Activated CD4-positive, alpha-beta T cell treated with anti-CD3 and anti-CD28 coated beads for 24 hours (primary cell): ENCODE data around the gene DNTT.

Source experiments
- DNase-seq, 2 donors: peaks; one replicate each; pipeline ENCODE4 v3.0.0-alpha.2; 2020; ENCODE audit warnings: low read depth in 2 of 2

The DNTT gene

DNA sequence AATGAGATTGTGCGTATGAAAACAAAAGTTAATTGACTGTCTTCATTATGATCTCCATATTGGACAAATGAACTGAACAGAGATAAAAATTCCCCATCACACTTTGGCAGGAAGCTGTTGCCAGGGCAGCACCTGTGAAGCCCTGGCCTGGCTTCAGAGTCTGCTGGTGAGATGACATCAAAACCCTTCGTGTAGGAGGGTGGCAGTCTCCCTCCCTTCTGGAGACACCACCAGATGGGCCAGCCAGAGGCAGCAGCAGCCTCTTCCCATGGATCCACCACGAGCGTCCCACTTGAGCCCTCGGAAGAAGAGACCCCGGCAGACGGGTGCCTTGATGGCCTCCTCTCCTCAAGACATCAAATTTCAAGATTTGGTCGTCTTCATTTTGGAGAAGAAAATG, at the start of gene DNTT:
TSS of gene DNTT (plus strand) at position 205 of the 400 bp plus-strand sequence. CDS start at position 269, 64 bp downstream.
- no peak for DNase-seq

DNA sequence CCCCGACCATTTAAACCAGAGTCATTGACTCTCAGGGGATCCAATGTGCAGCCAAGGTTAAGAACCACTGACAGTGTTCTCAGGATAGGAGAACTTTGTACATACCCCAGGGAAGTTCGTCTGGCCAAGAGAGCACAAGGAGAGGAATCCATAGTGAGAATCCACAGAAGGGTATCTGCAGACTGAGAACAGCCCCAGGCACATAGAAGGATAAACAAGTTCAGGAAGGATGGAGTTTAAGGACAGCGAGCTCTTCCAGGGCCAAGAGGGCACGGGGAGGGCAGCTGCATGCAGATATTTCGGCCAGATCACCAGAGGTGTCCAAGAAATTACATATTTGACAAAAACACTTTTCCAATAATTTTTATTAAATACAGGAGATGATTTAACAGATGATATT, 49.3 kb upstream of the DNTT start:
- no peak for DNase-seq

DNA sequence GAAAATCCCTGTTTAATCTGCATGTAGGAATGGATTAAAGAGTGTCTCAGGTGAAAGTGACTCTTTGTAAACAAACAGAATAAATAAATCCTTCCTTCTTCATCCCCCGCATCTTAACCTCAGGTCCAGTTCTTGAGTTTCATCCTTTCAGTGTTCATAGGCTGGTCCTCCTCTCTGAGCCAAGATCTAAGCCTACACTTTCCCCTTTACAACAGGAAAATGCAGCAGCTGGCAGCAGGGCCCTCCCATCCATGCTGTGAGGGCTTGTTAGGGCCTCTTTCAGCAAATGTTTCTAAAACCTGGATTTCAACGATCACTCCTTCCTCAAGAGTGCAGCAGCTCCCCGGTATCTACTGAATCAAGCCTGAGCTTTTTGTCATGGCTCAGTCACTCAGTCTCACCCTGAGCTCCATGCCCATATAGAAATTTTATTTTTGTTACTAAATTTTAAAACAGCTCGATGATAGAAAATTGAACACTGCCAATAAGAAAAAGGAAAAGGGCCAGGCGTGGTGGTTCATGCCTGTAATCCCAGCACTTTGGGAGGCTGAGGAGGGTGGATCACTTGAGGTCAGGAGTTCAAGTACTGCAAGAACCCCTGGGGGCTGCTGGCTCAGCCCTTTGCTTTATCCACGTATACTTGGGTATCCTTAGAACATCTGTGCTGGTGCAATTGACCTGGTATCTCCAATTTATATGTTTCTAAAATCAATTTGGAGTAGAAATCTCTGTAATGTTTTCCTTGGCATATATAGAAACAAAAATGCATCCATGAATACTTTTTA, 48.5 kb upstream of the DNTT start:
- no peak for DNase-seq

DNA sequence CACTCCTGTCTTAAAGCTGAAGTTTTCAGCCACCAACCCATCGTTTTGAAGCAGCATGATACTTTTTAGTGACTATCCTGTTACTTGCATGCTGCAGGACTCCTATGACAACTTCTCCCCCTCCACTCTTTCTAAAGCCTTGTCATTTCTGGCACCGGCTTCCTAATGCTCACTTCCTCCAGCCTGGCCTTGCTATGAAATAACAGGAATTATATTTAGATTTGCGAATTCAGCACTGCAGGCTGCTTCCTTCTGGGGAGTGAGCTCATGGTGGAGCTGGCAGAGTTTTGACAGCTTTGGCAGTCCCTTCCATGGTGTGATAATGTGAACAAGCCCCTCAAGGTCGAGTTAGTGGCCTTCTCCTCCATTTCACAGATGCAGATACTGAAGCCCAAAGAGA, 46.3 kb upstream of the DNTT start:
- no peak for DNase-seq

DNA sequence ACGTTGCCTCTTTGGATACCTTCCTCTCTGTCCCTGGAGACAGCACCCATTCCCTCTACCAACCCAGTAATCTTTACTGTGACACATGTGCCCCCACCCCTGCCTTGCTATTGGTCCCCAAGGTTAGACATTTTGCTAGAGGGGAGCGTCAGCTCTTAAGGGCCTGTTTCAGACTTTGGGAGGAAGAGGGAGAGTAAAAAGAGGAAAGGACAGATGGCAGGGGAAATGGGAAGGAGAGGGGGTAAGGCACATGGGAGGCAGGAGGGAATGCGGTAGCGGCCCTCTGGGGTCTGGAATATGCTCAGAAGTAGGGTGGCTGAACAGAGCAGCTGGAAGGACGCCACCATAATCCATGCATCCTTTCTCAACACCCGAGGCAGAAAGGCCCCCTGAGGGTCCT, 45.1 kb upstream of the DNTT start:
- DNase-seq: no peak

DNA sequence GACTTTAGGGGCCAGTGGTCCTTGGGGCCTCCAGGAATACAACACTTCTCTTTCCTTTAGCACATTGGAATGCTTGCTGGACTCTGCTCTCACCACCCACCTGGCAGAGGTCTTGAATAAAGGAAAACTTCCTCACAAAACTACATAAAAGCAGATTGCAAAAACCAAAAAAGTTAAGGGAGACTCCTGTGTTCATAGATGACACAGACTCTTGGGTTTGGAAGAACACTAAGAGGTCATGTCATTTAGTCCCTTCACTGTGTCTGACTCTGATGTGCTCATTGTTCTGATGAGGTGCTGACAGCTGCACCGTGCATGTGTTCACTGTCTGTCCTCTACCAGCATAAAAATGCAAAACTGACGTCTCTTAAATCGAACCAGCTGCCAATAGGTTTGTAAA, 44.2 kb upstream of the DNTT start:
- no peak for DNase-seq

DNA sequence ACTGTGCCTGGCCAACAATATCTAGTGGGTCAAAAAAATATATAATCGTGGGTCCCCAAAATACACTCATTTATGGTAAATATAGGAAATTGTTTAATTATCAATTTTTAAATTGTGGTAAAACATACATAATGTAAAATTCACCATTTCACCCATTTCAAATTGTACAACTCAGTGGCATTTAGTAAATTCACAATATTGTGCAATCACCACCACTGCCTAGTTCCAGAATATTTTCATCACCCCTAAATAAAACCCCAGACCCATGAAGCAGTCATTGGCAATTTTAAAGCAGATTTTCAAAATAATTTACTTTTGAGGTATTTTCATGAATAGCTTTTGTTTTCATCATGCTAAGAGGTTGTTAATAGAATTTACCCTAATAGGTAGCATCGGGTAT, 43.1 kb upstream of the DNTT start:
- DNase-seq: no peak

DNA sequence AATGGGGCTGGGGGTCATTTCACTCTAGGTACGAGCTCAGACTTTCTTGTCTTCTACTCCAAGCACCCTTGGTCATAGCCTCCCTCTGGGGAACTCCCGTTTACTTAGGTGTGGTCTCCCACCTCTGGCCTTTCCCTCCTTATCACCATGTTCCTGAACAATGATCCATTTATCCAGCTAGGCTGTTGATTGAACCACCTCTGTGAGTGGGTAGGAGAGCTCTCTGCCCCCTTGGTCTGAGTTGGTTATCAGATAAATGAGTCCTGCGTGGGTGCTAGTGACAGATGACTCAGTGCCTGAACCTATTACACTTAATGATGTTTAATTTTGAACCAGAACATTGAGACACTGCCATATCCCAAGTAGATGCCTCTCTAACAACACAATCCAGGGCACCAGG, 42.3 kb upstream of the DNTT start:
- no peak for DNase-seq

DNA sequence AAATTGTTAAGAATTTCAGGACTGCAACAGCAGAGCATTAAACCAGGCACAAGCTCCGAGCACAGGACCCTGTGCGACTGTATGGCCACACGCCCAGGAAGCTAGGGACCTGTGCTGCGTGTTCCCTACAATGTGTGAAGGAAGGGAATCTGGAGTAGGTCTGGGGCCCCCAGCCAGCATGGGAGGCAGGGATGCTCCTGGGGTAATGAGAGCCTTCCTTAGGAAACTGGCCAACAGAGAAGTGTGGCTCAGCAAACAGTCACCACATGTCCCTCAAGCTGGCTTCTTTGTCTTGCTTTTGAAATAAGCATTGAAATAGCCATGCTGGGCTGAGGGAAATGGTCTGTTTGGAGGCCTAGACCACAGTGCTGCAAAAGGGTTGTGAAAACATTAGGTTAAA, 41.1 kb upstream of the DNTT start:
- DNase-seq: no peak

DNA sequence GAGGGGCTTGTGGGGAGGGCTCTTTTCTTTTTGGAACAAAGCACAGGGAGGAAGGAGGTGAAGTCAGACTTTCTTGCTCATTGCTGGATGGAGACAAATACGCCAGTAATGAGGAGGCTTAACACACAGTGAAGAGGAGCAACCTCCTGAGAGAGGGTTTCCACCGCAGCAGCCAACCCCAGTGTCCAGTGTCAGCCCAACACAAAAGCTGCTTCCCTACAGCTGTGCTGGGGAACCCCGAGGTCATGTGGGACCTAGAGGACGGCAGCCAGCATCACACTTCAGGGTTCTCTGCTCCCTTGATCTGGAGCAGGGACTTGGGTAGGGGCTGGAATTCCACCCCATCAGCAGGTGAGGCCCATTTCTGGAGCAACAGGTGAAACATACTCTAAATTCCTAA, 40.6 kb upstream of the DNTT start:
- DNase-seq: no peak

DNA sequence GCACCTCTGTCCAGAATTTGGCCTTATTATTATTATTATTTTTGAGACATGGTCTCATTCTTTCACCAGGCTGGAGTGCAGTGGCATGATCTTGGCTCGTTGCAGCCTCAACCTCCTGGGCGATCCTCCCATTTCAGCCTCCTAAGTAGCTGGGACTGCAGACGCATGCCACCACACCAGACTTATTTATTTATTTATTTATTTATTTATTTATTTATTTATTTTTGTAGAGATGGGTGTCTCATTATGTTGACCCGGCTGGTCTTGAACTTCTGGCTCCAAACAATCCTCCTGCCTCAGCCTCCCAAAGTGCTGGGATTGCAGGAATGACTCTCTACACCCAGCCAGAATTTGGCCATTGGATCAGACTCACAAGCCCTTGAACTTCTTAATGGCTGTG, 39.3 kb upstream of the DNTT start:
- no peak for DNase-seq

DNA sequence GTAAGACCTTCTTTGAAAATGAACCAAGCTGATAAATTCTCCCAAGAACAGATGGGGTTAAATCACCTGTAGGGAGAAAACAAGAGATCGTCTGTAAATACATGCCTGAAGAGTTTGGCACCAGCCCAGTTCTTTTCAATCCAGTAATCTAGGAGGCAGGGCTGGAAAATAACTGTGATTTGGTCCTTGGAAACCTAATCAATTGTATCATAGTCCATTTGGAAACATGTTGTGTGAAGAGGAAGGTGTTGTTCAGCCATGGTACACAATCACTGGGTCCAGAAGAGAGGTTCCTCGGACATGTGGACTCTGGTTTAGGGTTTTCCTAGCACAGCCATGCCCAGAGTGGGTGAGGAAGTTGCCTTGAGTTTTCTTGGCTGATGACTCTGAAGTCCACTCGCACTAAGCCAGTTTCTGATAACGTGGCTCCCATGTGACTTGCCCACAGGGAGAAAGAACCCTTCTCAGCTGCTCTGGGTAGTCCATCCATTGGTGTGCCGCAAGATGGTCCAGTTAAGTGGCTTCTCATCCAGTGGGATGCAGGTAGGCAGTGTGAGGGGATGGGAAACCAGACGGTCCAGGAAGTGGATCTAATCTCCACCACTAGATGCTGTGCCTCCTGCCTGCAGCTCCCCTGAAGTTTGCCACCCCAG, 38.0 kb upstream of the DNTT start:
- DNase-seq: no peak

DNA sequence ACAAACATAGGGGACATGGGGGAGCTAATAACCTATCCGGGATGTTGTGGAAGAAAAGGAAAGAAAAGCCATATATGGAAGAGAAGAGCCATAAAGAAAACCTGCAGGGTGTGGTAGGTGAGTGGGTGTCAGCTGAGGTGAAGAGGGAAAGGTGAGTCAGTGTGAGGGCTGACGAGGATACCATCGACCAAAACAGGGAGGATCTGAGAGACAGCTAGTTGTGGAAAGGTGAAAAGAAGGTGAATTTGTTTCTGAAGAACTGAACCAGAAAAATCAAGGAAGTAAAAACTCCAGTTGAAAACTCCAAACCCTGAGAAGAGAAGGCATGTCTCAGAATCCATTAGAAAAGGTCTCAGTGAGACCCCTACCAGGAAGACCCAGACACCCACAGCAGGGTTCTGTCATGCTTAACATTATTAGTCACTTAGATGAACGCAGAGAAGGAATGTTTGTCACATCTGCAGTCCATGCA, 37.0 kb upstream of the DNTT start:
- no peak for DNase-seq

DNA sequence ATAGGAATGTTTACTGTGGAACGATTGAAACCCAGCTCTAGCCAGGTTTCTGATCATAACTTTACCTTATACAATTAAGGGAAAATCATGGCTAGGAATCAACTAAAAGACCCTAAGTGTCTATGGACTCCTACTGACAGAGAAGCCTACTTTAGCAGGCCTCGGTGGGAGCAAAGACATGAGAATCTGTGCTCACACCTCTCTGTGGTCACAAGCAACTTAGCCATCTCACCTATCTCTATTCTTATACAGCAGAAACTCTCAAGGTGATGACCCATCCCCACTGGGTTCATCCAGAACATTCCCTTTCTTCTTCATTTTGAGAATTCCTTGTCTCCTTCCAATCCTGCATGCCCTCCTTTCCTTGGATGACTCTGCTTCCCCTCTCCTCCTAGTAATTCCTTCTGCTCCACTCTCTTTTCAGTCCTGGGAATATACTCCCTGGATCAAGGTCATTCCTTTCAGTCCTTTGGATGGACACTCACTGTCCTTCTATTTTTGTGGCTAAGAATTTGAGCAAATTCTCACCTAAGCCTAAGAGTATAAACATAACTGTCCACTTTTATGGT, 35.8 kb upstream of the DNTT start:
- no peak for DNase-seq

DNA sequence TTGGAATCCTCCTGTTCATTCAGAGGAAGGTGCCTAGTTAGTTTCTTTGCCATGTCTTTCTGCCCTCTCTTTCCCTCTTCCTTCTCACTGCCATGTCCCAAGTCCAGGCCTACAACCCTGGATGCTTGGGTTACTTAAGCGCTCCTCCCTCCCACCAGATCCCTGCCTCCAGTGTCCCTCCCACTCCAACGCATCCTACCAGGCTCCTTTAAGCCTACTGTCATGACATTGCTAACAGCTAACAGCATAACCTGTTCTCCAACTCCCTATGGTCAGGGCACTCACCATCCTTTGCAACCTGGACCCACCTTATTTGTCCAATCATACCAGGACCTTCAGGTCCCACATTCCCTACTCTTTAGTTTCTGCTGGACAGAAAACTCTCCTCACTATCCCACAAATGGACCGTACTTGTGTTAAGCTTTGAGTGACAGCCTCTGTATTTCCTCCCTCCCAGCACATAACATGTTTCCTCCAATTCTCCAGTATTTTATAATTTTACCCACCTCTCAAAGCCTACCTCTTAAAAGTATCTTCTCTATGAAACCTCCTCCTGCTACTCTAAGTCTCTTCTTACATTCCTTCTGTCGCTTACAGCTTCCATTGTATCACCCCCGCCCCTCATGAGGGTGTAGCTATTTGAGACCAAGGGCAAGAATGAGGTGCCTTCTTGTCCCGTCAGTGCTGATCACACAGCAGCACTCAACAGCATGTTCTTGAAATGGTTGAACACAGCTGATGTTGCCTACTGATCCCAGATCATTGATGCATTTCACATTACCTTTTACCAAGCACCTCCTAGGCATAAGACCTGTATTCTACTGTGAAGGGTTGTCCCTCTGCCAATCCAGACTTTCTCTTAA, 34.6 kb upstream of the DNTT start:
- DNase-seq: no peak

DNA sequence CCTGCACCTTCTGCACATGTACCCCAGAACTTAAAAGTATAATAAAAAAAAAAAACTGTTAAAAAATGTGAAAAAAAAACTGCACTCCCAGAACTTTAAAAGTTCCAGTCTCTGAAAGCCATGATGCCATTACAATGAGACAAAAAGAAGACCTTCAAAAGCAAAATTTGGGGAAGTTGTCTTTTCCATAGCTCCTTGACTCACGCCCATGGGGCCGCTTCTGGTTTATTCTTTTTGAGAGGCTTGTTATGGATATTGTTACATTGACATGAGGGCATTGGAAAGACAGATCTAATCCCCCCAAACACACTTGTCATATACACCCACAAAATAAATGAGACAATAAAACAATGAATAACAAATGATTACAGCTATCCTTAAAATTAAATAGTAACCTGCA, 33.7 kb upstream of the DNTT start:
- no peak for DNase-seq

DNA sequence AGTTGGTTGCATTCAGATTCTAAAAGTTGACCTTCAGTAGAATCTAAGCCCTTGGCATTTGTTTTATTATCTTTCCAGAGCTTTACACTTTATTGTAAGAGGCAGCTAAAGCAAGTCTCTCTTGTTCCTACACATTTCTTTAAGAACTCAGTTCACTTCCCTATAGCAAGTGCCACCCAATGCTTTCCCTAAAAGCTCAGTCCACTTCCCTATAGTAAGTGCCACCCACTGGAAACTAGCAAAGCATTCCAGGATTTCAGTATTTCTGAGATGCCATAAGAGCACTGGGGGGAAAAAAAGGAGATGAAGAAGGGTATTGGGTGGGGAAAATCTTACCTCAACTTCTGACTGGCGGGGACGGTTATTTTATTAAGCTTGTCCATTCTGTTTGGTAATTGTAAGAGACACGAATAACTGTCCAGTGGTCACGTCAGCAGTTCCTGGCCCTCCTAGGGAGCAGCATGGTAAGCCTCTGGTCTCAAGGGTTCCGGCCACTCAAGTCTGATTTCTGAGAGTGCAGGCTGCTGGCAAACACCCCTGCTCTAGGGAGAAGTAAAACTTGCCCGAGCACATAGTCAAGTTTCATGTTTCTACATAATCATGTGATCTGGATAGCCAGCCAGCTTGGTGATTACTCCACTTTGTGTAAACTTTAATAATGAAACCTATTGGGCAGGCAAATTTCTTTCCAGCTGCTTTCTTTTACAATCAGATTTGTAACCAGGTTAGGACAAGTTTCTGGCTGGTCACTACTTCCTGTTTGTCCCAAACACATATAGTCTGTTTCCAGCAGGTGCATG, 33.0 kb upstream of the DNTT start, which contains the start of gene BLNK:
TSS of gene BLNK (minus strand) at position 554 of the 800 bp plus-strand sequence. CDS start at position 383, 171 bp downstream.
- no peak for DNase-seq

DNA sequence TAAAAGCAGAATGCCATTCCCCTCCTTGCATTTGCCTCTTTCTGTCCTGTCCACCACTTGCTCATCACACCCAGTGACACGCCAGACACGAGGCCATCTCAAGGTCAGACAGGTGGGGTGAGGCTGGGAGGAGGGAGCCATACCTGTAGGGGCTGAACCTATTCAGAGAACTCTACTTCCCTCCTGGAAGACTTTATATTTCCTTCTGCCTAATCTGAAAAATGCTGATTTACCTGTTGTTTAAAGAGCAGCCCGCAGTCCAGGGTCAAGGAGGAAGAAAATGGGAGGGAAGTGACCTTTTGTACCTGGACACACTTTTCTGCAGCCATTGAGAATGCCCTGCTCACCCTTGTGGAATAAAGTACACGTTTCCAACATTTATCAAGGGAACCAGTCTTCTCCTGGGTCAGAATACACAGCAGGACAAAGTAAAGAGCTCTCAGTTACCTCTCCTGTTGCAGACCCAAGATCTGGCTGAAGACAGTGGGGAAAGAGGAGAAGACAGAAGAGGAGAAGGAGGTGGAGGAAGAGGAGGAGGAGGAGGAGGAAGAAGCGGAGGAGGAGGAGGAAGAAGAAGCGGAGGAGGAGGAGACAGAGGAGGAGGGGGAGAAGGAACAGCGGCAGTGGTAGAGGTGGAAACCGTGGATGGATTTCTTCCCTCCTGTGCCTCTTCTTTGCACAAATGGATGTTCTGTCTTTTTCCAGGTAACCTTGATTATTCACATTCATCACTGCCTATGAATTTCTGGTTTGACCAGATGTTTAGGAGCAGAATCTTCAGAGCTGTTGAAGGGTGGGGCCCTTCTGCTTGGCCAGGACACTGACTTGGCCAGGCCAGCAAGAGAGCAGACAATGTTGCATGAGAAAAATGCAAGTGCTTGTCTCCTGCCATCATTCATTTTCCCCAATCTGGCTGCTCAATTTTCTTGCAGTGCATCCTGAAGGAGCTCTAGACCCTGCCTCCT, 31.6 kb upstream of the DNTT start:
- no peak for DNase-seq

DNA sequence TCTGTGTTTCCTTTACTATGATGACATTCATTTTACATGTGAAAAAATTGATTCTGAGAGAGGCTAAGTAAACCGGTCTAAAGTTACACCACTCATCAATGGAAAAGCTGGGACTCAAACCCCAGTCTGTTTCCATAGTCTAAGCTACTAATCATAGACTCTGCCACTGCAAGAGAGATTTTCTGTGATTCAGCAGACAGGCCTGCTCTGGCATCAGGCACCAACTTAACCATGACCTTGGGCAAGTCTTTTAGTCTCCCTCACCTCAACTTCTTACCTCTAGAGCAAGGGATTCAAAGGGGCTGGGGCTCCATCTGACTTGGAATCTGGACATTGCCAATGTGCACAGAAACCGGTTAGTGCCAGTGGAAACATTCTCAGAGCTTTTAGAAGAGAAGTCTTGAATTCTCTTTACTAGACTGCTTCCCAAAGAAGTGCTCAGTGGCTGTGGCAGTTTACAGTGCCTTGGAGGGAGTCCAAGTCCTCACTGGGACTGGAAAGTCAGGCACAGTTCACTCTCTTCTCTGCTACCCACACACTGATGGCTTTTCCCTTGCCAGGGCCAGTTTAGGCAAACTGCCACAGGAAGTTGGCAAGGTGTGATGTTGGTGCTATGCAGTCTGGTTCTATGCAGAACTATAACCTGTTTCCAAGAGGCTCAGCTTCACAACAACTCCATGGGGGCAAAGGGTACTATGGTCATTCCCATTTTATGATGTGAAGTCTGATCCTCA, 28.4 kb upstream of the DNTT start:
- DNase-seq: no peak
